ENCODE results near the gene SPRY1.

DNA sequence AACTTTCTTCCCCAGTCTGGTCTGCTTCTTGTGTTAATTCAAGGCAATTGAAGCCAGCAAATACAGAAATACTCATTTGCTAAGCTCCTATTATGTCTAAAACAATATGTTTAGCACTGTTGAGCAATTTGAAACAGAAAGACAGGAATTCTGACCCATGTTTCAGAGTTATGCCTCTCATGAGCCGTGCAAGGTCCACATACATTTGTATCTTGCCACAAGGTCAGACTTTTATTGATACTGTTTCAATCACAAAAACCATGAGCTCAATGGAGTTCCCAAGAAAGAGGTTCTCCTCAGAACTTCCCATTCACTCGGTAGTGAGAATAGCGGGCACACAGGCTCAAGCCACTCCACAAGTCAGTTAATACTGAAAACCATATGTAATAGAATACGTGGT lies 47.6 kb upstream of the SPRY1 start:
- TF ChIP-seq, protein P1, sequence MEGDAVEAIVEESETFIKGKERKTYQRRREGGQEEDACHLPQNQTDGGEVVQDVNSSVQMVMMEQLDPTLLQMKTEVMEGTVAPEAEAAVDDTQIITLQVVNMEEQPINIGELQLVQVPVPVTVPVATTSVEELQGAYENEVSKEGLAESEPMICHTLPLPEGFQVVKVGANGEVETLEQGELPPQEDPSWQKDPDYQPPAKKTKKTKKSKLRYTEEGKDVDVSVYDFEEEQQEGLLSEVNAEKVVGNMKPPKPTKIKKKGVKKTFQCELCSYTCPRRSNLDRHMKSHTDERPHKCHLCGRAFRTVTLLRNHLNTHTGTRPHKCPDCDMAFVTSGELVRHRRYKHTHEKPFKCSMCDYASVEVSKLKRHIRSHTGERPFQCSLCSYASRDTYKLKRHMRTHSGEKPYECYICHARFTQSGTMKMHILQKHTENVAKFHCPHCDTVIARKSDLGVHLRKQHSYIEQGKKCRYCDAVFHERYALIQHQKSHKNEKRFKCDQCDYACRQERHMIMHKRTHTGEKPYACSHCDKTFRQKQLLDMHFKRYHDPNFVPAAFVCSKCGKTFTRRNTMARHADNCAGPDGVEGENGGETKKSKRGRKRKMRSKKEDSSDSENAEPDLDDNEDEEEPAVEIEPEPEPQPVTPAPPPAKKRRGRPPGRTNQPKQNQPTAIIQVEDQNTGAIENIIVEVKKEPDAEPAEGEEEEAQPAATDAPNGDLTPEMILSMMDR (IDR thresholded peaks at IDR 0.05) = no peak
- TF ChIP-seq POLR2AphosphoS5 (IDR thresholded peaks at IDR 0.05) = no peak
